Fibroblast of villous mesenchyme (primary cell): ENCODE results near the gene RLN1. TPM values are rescaled to one million over a fixed set of nuclear protein-coding genes. Genes with fewer than 3 reads are reported as not detected.
"Not testable (repeated sequence)": the region's sequence is repeated elsewhere in the genome, so short reads cannot be mapped to it uniquely, and the experiment has no call there.

Experiments
- DNase-seq: peaks from one replicate; pipeline ENCODE4 v3.0.0-alpha.2; 2010; ENCODE audit warnings: low read depth
- H3K4me3 ChIP-seq: 2 replicates; pipeline ENCODE4 v1.5.1; 2011; ENCODE audit warnings: low read depth, mild to moderate bottlenecking, low read length
- total RNA-seq: library from RNA; depleted of rRNA; stranded (reverse); fragments of >200 nt; gene quantifications from 2 replicates; pipeline ENCODE4 v1.2.3, GENCODE V29; 2012
- TF ChIP-seq, protein P1 (sequence below): IDR thresholded peaks from 2 replicates; pipeline ENCODE4 v1.5.1; 2012; ENCODE audit warnings: low read depth, mild to moderate bottlenecking, low read length; ENCODE audit not compliant: insufficient read depth

Gene RLN1
- not detected in 2 replicates for total RNA-seq

GRCh38 chr9:5338992-5339981, at the start of gene RLN1:
Gene RLN1 (minus strand): TSS chr9:5339876. CDS start chr9:5339746, 130 bp downstream.
- DNase-seq, H3K4me3 ChIP-seq: not testable (repeated sequence)

DNA sequence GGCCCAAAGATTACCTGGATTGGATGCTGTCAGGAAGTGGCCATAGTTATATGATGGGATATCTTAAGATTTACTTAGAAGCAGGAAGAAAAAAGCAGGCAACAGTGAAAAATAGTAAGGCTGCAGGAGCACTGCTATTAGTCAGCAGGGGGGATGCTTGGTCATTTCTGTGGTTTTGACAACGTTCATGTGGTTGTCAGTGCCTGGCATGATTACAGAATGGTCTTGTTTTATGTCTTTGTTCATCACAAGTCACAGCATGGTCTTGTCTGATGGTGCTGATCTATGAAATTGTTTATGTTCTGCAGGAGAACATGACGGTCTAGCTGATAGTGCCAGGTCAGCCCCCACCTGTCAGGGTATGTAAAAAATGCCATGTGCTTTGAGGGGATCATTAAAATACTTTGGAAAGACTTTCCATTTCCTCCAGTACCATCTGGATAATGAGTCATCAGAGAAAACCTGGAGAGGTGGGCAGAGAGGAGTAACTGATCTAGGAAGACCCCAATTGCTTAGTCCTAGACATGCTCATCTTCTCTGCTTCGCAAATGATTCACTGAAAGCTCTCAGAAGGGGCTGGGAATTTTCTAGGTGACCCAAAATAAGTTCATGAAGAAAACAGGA, 49.5 kb upstream of the RLN1 start:
- DNase-seq = peak; percentile 82
- TF ChIP-seq, protein P1, sequence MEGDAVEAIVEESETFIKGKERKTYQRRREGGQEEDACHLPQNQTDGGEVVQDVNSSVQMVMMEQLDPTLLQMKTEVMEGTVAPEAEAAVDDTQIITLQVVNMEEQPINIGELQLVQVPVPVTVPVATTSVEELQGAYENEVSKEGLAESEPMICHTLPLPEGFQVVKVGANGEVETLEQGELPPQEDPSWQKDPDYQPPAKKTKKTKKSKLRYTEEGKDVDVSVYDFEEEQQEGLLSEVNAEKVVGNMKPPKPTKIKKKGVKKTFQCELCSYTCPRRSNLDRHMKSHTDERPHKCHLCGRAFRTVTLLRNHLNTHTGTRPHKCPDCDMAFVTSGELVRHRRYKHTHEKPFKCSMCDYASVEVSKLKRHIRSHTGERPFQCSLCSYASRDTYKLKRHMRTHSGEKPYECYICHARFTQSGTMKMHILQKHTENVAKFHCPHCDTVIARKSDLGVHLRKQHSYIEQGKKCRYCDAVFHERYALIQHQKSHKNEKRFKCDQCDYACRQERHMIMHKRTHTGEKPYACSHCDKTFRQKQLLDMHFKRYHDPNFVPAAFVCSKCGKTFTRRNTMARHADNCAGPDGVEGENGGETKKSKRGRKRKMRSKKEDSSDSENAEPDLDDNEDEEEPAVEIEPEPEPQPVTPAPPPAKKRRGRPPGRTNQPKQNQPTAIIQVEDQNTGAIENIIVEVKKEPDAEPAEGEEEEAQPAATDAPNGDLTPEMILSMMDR = no peak
- no peak overlapping the region for H3K4me3 ChIP-seq

DNA sequence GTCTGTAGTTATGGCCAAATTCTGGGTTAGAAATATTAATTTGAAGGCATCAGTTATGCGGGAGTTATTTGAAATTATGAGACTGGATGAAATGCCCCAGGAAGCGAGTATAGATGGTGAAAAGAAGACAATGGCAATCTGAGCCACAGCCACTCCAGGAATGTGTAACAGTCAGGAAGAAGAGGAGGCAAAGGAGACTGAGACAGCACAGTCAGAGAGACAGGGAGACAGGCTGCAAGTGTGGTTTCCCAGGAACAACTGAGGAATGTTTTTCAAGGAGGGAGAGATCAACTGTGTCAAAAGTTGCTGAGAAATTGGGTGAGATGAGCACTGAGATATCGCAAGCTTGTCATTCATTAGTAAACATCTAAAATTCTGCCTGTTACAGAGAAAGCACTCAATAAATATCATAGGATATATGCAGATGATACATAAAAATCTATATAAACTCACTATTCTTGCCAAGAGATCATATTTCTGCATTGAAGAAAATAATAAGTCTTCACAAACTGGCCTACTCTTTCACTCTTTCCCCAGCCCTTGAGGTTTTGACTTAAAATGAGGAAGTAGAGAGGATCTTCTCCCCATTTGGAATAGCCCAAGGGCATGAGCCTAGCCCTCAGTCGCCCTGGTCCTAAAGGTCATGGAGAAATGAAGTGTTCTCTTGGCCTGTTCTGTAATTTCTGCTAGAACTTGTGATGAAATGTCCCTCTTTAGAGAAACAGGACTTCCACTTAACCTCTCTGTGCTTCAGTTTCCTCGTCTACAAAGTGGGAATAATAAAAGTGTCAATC, 48.5 kb upstream of the RLN1 start:
- peak; percentile 23 for DNase-seq
- TF ChIP-seq, protein P1 = no peak

DNA sequence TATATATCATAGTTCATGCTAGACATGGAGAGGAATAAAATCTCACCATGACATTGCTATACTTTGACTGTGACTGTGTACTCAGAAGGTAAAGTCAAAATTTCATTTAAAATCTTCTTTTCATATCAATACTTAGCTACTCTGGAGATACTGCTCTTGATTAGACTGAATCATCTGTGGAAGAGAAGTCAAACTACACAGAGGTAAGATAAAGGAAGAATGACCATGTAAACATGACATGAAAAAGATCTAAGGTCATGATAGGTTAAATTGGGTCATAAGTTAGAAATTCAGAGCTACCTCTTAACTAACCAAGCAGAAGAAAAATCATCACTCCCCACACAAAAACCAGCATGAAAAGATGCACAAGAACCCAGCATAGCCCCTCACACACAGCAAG, 44.8 kb upstream of the RLN1 start:
- H3K4me3 ChIP-seq = no peak overlapping the region
- TF ChIP-seq, protein P1 = no peak
- no peak for DNase-seq

More for the DNA sequence above, 48.5 kb upstream of the RLN1 start:
- no peak overlapping the region for H3K4me3 ChIP-seq

DNA sequence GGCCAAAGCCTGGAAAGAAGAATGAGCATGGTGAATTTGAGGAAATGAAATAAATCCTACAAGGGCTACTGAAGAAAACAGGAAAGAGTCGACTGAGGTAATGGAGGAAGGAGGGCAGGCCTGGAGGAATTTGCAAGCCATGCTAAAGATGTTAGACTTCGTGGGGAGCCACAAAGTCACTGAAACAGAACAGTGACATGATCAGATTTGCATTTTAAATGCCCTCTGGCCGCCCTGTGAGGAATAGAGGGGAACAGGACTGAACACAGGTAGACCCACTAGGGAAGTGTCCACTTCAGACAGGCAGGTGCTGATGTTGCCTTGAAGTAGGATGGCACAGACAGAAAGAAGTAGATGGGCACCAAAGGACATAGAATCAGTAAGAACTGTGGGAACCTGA, 42.8 kb upstream of the RLN1 start:
- H3K4me3 ChIP-seq = no peak overlapping the region
- TF ChIP-seq, protein P1 = no peak
- DNase-seq = no peak

GRCh38 chr9:5375790-5376477, 36.3 kb upstream of the RLN1 start:
- no peak for DNase-seq
- no peak overlapping the region for H3K4me3 ChIP-seq
- TF ChIP-seq, protein P1 = no peak
